Heart left ventricle (tissue), 16 donors: ENCODE measurements around the gene ITGA11. TPM values are rescaled to one million over a fixed set of nuclear protein-coding genes. Genes with fewer than 3 reads are reported as not detected.
A peak's percentile ranks its signal among the peaks of the same experiment; 100 is the strongest.

ENCODE experiments used
- ATAC-seq, 4 donors: fragments of 200-7000 bp; cut with Tn5 transposase; one replicate each; pipeline ENCODE4 v1.9.1; 2020 to 2022; ENCODE audit warnings: moderate library complexity in 4 of 4, mild to moderate bottlenecking in 3 of 4, moderate number of reproducible peaks in 1 of 4
- DNase-seq, 5 donors: peaks; one replicate each; pipeline ENCODE4 v3.0.0-alpha.2; 2020
- H3K27ac ChIP-seq, 12 donors: fragments of 200-600 bp; sonication (generic) in 4 of 12; one replicate each; pipeline versions ENCODE4 v1.5.0 to v1.8.0; 2016 to 2022; ENCODE audit warnings: mild to moderate bottlenecking in 2 of 12
- H3K27me3 ChIP-seq, 9 donors: fragments of 200-600 bp; sonication (generic) in 2 of 9; one replicate each; pipeline versions ENCODE4 v1.5.1 to v1.8.0; 2016 to 2022; ENCODE audit warnings: mild to moderate bottlenecking in 3 of 9
- H3K36me3 ChIP-seq, 9 donors: fragments of 200-600 bp; sonication (generic) in 2 of 9; one replicate each; pipeline versions ENCODE4 v1.5.0 to v1.8.0; 2018 to 2022; ENCODE audit warnings: mild to moderate bottlenecking in 2 of 9
- H3K4me1 ChIP-seq, 12 donors: fragments of 200-600 bp; sonication (generic) in 4 of 12; one replicate each; pipeline versions ENCODE4 v1.5.0 to v1.8.0; 2016 to 2022; ENCODE audit warnings: mild to moderate bottlenecking in 3 of 12
- H3K4me3 ChIP-seq, 12 donors: fragments of 200-600 bp; sonication (generic) in 4 of 12; one replicate each; pipeline versions ENCODE4 v1.5.0 to v1.8.0; 2017 to 2022; ENCODE audit warnings: mild to moderate bottlenecking in 9 of 12, moderate library complexity in 4 of 12
- H3K9me3 ChIP-seq, 12 donors: fragments of 200-600 bp; sonication (generic) in 4 of 12; one replicate each; pipeline versions ENCODE4 v1.5.0 to v1.8.0; 2016 to 2022; ENCODE audit warnings: mild to moderate bottlenecking in 1 of 12
- CTCF ChIP-seq, 12 donors: fragments of 200-600 bp; sonication (generic) in 4 of 12; IDR thresholded peaks; one replicate each; pipeline versions ENCODE4 v1.5.0 to v1.8.0; 2018 to 2022; ENCODE audit warnings: antibody characterized with exemption in 12 of 12, mild to moderate bottlenecking in 5 of 12
- POLR2A ChIP-seq, 2 donors: fragments of 450-650 bp; IDR thresholded peaks; one replicate each; pipeline ENCODE4 v1.6.1; 2017; ENCODE audit warnings: antibody characterized with exemption in 2 of 2, mild to moderate bottlenecking in 2 of 2, moderate library complexity in 2 of 2
- WGBS, 4 donors: extraction: QIAGEN DNeasy Blood & Tissue Kit in 2 of 4; methylation state at CpG; one replicate each; pipeline versions ENCODE4 v1.1.5 to v1.1.7; 2013 to 2018; 5-methylcytosine and 5-hydroxymethylcytosine counted together
- intact Hi-C, 10 donors: fragments of 100-400 bp; cut with DNase I; formaldehyde crosslinking; loops; one replicate each; pipeline versions ENCODE4 v1.11.1 to v1.14.2; 2022
- polyA plus RNA-seq, 2 donors: library from polyadenylated mRNA; stranded (reverse); fragments of 200-250 nt; gene quantifications; one replicate each; pipeline ENCODE4 v1.2.3, GENCODE V29; 2013
- total RNA-seq, 9 donors: library from RNA; depleted of rRNA in 2 of 9; stranded (reverse); fragments of >200 nt in 2 of 9; fragmentation: NEBNext Ultra II Directional in 3 of 9; extraction: Animal tissue kit (Norgen Biotek cat#: 25700) in 3 of 9; gene quantifications; one replicate each; pipeline versions ENCODE4 v1.1.0 to v1.2.4, GENCODE V29; 2016 to 2023
- donor health status: ischemic (EF 13 %, LVEDD 7.1; RV severe dilation, severe dysfunction).
- donor health status: healthy with polysubstance abuse.
- donor health status: DM: no; HTN: yes; CAD: no.
- donor health status: DM: no; HTN: no; CAD: no.
- donor health status: ischemic (EF 25% LVEDD 6.9; RV normal size, moderate dysfunction).
- donor health status: ischemic (EF 25% LVEDD 5.7; RV mildly dilated, moderate dysfunction).
- donor health status: healthy.
- donor health status: DM: yes; HTN: yes; CAD: no.
- donor health status: ischemic (EF 35%, LVEDD 5.7; RV mildly dilated, moderate dysfunction).
- donor health status: nonischemic (EF 11% LVEDD 7.7; RV severe dilation, severe dysfunction).
- donor health status: DM: yes; HTN: yes; CAD: no.
- donor health status: PGD.
- donor health status: ischemic (EF 29% LVEDD 5.4; RV normal size, mild dysfunction).
- donor health status: nonischemic (EF 23%, LVEDD 6.1; RV moderate dilation, normal function).

Gene ITGA11
- total and polyA plus RNA-seq, 11 donors = 2.1 to 35.5 (median 12.1) TPM

GRCh38 chr15:68337826-68338225 is 94.1 kb downstream of the ITGA11 start:
- H3K4me3 ChIP-seq = no peak overlapping the region
- H3K36me3 ChIP-seq = peaks cover 0 to 2% (median 0%) of the 10 kb centered on the region in 9 donors
- DNase-seq (peak in 1 of 5 donors; percentile 50), ATAC-seq (no peak)
- H3K9me3 ChIP-seq = no peaks in the 10 kb centered on the region
- peaks cover 8 to 64% (median 45%) of the 10 kb centered on the region in 12 donors for H3K4me1 ChIP-seq
- H3K27me3 ChIP-seq = no peaks in the 10 kb centered on the region
- no peak for TF ChIP-seq CTCF (IDR thresholded peaks at IDR 0.05)
- TF ChIP-seq POLR2A (IDR thresholded peaks at IDR 0.05) = no peak
- intact Hi-C loops = no loop called here
- H3K27ac ChIP-seq = no peak overlapping the region
- WGBS, 4 donors = 51 to 66% (median 61%) methylated on average over 6 of the region's 6 CpGs

GRCh38 chr15:68336516-68336915 is 95.4 kb downstream of the ITGA11 start:
- Histone ChIP-seq H3K9me3 (no peaks in the 10 kb centered on the region), H3K27me3 (no peaks in the 10 kb centered on the region), H3K4me1 (peaks cover 0 to 56% (median 33%) of the 10 kb centered on the region in 12 donors), H3K4me3 (no peak overlapping the region), H3K36me3 (peaks cover 0 to 4% (median 0%) of the 10 kb centered on the region in 9 donors), H3K27ac (no peak overlapping the region)
- ATAC-seq (no peak), DNase-seq (no peak)
- intact Hi-C loops = no loop called here
- TF ChIP-seq CTCF (IDR thresholded peaks at IDR 0.05) = no peak
- whole genome bisulfite sequencing, 4 donors = 88 to 94% (median 92%) methylated on average over 7 of the region's 7 CpGs

- Histone ChIP-seq H3K4me3 (no peak overlapping the region), H3K27ac (peak overlapping the region in 10 of 12 donors; percentile 26 to 69 (median 50)), H3K36me3 (peaks cover 0 to 11% (median 0%) of the 10 kb centered on the region in 9 donors), H3K4me1 (peaks cover 0 to 47% (median 24%) of the 10 kb centered on the region in 12 donors), H3K27me3 (no peaks in the 10 kb centered on the region), H3K9me3 (no peaks in the 10 kb centered on the region)
- WGBS, 4 donors = 51 to 70% (median 65%) methylated on average over 11 to 14 of the region's 14 CpGs
- peak; percentile 74 to 83 (median 79) for ATAC-seq
- intact Hi-C loops = loop anchor here in 1 of 10 donors (2.0 kb wide), 2 partner anchors 31 to 39 kb away; no protein-coding TSS in a partner anchor
- no peak for TF ChIP-seq POLR2A (IDR thresholded peaks at IDR 0.05)
- TF ChIP-seq CTCF (IDR thresholded peaks at IDR 0.05) = no peak
- DNase-seq = peak in 2 of 5 donors; percentile 64 to 68
These were observed 96.3 kb downstream of the ITGA11 start for GRCh38 chr15:68335655-68336054.

GRCh38 chr15:68335251-68335650 is 96.7 kb downstream of the ITGA11 start:
- Histone ChIP-seq H3K27ac (peak overlapping the region; percentile 26 to 86 (median 51)), H3K36me3 (peaks cover 0 to 15% (median 0%) of the 10 kb centered on the region in 9 donors), H3K4me3 (no peak overlapping the region), H3K27me3 (no peaks in the 10 kb centered on the region), H3K9me3 (no peaks in the 10 kb centered on the region), H3K4me1 (peaks cover 0 to 43% (median 21%) of the 10 kb centered on the region in 12 donors)
- intact Hi-C loops = loop anchor here in 1 of 10 donors (2.0 kb wide), 2 partner anchors 32 to 40 kb away; no protein-coding TSS in a partner anchor
- DNase-seq = peak in 2 of 5 donors; percentile 63 to 67
- ATAC-seq = peak; percentile 46 to 59 (median 58)
- WGBS, 4 donors = 80 to 89% (median 86%) methylated on average over 1 of the region's 1 CpG
- no peak for TF ChIP-seq POLR2A (IDR thresholded peaks at IDR 0.05)
- no peak for TF ChIP-seq CTCF (IDR thresholded peaks at IDR 0.05)
